GM12864 (cell line): ENCODE data around the gene XPNPEP2.
A peak's percentile ranks its signal among the peaks of the same experiment; 100 is the strongest.

Experiments used
- DNase-seq: peaks from one replicate; pipeline ENCODE4 v3.0.0-alpha.2; 2011; ENCODE audit warnings: low read depth
- H3K4me3 ChIP-seq: 2 replicates; pipeline ENCODE4 v1.5.1; 2011; ENCODE audit warnings: mild to moderate bottlenecking, low read depth, low read length, control low read depth
- TF ChIP-seq, protein P1 (sequence below): IDR thresholded peaks from 2 replicates; pipeline ENCODE4 v1.5.1; 2011; ENCODE audit warnings: low read depth, mild to moderate bottlenecking, moderate library complexity, low read length, control low read depth, inconsistent platforms; ENCODE audit errors: missing control alignments

The XPNPEP2 gene

GRCh38 chrX:129748305-129748704, 9.5 kb downstream of the XPNPEP2 start:
- H3K4me3 ChIP-seq, result no peak overlapping the region
- TF ChIP-seq, protein P1, sequence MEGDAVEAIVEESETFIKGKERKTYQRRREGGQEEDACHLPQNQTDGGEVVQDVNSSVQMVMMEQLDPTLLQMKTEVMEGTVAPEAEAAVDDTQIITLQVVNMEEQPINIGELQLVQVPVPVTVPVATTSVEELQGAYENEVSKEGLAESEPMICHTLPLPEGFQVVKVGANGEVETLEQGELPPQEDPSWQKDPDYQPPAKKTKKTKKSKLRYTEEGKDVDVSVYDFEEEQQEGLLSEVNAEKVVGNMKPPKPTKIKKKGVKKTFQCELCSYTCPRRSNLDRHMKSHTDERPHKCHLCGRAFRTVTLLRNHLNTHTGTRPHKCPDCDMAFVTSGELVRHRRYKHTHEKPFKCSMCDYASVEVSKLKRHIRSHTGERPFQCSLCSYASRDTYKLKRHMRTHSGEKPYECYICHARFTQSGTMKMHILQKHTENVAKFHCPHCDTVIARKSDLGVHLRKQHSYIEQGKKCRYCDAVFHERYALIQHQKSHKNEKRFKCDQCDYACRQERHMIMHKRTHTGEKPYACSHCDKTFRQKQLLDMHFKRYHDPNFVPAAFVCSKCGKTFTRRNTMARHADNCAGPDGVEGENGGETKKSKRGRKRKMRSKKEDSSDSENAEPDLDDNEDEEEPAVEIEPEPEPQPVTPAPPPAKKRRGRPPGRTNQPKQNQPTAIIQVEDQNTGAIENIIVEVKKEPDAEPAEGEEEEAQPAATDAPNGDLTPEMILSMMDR, result no peak
- no peak for DNase-seq

DNA sequence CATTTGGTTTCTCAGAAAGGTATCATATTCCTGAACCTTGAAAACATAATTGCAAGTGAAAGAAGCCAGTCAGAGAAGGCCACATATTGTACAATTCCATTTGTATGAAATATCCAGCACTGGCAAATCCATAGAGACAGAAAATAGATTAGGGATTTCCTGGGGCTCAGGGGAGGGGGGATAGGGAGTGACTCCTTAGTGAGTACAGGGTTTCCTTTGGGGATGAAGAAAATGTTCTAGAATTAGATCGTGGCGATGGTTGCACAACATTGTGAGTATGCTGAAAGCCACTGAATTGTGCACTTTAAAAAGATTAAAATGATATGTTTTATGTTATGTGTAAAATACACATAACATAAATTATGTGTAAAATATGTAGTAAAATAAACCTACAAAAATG, 10.3 kb downstream of the XPNPEP2 start:
- TF ChIP-seq, protein P1, result no peak
- H3K4me3 ChIP-seq, result no peak overlapping the region
- DNase-seq, result no peak

GRCh38 chrX:129750971-129751370, 12.2 kb downstream of the XPNPEP2 start:
- TF ChIP-seq, protein P1, result no peak
- no peak overlapping the region for H3K4me3 ChIP-seq
- DNase-seq, result no peak

GRCh38 chrX:129754056-129755024, 15.6 kb downstream of the XPNPEP2 start:
- no peak for DNase-seq
- H3K4me3 ChIP-seq, result no peak overlapping the region
- TF ChIP-seq, protein P1, result peak; percentile 64

DNA sequence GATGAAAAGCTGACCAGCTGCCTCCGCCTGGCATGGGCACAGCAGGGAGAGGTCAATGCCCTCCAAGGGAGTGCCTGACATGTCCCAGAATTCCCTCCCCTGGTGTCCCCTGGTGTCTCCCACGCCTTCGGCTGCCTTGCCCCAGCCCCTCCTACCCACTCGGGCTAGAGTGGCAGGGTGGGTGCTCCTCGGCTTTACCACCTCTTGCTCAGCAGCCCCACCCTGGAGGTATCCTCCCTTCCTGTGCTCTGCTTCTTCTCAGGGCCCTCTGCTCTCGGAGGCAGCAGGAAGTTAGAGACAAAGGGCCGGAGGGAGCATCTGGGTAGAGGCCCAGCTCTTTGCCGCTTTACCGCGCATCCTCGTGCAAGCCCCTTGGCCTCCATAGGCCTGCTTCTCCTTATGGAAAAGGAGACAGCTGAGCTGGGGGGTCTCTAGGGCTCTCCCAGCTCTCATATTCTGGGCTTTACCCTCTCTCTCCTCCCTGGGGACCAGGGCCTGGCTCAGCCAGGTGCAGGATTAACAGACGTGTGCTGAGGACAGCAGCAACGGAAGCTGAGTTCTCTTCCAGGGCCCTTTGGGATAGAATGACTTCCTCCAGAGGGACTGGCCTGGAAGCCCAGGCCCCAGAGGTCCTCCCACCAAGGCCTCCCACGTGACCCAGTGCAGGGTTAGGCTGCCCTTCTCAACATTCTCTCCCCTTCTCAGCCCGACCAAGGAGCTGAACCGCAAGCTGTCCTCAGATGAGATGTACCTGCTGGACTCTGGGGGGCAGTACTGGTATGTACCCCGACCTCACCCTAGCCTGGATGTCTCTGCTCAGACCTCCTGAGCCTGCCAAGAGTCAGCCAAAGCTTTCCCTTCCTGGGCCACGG, 17.2 kb downstream of the XPNPEP2 start:
- TF ChIP-seq, protein P1, result peak; percentile 40
- no peak overlapping the region for H3K4me3 ChIP-seq
- DNase-seq, result no peak

GRCh38 chrX:129759576-129760061, 20.8 kb downstream of the XPNPEP2 start:
- no peak for DNase-seq
- TF ChIP-seq, protein P1, result no peak
- H3K4me3 ChIP-seq, result no peak overlapping the region
